GM04503 (cell line): ENCODE data around the gene SPCS3.
"Not testable (repeated sequence)": the region's sequence is repeated elsewhere in the genome, so short reads cannot be mapped to it uniquely, and the experiment has no call there.

Source experiments
- DNase-seq: peaks from one replicate; pipeline ENCODE4 v3.0.0-alpha.2; 2012; ENCODE audit warnings: low read depth

SPCS3 gene

DNA sequence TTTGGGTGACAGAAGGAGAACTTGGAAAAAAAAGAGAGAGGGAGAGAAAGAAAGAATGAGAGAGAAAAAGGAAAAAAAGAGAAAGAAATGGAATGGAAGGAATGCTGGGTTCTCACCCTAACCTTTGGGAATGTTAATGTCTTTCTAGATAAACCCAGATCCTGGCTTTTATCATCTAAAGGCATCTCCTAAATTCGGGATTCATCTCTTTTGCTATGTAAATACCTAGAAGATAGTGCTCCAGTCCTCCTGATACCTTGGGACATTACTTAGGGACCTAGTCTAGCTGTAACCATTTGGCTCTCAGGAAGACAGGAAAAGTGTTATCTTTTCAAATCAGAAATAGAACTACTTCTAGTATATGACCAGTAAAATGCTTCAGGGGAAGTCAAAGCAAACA lies 15.8 kb upstream of the SPCS3 start:
- no peak for DNase-seq

DNA sequence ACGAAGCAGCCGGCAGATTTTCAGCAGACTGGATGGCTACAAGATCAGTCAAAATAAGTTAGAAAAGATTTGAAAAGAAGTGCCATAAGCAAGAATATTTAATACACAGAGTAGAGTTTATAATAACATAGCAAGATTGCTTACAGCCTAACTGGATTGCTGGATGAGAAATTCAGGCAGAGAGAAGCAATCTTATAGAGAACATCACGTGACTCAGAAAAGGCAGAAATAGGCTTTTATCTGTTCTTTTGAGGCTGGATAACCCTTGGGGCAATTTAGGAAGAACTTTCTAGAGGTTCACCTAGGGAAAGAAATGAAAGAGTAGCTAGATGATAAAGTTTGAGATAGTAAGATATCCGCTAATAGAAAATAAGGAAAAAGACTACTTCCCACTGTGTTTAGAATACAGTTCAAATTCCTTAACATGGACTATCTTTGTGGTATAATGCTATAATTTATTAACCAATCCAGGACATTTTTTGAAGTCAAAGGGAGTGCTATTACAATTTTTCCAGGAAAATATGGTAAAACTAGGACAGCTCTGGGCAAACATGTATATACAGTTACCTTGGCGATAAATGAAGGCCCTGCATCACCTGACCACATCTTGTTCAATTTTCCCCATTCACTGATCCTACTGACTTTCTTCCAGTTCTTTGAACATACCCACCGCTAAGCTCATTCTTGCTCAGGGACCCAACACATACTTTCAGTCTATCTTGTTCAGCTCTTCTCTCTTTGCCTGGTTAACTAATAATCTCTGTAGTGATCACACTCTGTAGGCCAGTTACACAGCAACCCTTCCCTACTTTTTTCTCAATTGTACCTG lies 12.7 kb upstream of the SPCS3 start:
- DNase-seq, result no peak

DNA sequence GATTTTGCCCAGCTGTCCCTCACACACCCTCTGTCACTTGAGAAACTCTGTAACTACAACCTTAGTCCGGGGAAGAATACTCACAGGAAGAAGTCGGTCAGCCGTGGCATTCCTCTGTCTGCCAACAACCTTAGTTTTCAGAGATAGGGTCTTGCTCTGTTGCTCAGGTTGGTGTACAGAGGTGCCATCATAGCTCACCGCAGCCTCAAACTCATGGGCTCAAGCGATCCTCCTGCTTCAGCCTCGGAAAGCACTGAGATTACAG lies 12.2 kb upstream of the SPCS3 start:
- DNase-seq, result no peak

DNA sequence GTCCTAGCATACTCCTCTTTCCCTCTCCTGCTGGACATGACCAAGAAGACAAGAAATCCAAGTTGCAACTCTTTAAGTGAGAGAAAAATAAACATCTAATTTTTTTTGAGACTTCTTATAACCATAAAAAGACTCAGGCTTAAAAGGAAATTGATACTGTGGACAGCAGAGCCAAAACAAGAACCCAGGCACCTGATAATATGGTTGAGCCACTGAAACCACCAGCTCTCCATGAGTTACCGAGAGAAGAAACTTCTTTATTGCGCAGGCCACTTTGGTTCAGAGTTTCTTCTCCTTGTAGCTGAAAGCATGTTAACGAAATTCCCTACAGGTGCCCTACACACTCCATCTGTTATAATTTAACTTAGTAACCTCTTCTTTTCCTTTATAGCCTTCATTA lies 11.3 kb upstream of the SPCS3 start:
- no peak for DNase-seq

DNA sequence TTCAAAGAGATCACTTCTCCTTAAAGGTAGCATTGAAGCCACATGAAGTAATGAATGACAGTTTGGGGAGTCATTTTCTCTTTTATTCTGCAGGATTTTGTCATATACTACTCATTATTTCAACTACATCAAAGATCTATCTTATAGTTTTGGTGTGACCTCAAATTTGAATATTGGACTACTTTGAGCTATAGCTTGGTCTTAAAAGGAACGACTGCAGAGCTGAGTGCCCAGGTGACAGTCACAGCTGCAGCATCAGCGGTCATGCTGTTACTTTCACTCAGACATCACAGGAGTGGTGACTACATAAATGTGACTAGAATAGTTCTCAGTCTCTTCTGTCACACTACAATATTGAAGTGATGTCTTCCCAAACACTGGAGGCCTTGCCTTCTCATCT lies 10.7 kb upstream of the SPCS3 start:
- DNase-seq, result no peak

DNA sequence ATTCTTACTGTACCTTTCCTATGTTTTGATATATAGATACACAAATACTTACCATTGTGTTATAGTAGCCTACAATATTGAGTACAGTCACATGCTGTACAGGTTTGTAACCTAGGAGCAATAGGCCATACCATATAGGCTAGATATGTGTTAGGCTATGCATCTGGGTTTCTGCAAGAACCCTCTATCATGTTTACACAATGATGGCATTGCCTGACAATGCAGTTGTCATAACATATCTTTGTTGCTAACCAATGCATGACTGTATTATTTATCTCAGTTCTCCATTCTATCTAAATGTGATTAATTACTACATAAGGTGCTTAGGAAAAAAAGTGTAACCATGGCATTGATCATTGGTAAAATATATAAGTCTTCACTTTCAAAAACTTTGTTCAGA lies 10.0 kb upstream of the SPCS3 start:
- DNase-seq, result no peak

DNA sequence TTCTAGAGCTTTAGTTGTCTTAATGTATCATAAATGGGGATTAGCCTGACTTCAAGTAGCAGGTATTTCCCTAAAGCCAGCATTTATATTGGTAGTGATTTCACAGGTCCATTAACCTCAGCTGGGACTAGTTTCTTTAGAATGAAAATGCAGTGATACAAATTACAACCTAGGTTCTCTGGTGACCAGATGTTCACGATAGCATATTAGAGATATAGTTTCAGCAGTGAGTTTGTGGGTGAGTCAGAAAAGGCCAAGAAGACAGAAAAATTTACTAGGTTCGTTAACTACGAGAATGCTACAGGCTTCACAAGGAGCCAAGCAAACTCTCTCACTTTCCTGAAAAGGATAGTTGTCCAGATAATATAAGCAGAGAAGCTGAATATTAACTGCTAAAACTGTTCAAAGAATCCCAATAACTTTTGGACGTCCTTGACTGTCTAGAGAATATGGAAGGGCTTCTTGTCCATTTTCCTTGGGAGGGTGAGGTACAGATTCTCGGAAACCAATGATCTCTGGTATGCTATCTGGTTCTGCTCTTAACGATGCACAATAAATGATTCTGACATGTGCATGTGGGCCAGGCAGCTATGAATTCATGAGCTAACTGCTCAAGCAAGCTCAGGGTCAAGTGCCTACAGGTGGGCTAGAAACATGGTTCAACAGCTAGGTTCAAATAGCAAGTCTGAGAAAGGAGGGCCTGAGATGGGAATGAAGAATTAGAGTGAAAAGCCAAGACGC lies 6.0 kb upstream of the SPCS3 start:
- no peak for DNase-seq

DNA sequence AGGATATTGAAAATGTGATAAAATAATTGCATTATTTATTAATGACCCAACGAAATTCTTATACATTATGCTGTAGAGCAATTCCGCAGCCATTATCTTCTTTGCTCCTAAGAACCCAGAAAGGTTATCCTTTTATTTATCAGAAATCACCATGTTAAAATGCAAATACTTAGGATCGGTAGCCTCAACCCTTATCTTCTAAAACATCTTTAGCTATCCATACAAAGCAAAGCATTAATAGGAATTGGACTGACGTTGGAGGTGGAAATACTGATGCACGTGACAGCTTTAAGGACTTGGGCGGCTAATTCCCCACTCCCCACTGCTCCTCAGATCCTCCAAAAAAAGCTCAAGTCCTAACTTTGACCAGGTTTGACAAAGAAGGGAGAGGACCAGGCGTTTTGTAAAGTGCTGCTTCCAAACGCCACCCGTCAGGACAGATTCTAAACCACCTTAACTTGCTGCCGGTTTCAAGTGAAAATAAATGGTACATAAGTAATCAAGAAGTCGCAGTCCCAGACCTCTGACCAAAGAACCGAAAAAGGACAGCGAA lies 539 bp upstream of the SPCS3 start:
- no peak for DNase-seq

DNA sequence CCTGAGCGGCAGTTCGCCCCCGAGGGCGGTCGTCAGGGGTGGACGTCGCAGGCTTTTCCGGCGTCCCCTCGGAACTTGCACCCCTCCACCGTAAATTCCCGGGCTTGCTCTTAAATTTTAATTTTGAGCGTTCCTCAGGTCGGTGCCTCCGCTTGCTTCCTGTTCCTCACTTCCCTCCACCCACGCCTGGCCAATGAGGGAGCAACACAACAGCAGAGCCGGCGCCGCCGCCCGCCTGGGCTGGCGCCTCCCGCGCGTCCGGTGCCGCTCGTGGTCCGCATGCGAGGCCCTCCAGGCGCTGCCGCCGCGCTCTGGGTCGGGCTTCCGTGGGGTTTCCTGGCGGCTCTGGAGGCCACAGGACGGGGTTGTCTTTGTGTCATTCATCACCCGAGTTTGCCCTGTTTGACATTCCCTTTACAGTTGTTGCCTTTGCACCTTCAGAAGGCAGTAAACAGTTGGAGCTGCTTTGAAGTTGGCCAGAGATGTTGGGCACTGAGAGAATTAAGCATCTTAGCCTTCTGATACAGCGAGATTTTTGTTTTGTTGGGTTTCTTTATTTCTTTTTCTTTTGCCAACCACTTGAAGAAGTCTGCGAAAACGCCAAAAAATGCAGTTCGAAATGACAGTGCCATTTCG lies 692 bp downstream of the SPCS3 start:
- DNase-seq, result no peak

DNA sequence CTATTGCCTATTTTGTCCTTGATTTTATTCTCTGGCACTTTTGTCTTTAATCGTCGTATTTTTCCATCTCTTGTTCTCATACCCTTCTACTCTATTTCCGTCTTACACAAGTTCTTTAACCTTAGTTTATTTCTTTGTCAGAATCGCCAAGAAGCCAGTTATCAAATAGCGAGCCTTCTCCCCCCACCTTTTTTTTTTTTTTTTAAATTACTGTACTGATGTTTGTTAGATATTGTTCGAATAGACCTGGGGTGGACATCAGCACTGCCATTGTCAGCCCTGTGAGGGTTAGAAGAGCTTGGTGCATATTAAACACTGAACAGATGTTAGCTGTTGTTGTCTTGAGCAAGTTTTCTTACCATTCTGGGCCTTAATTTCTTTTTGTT lies 1.2 kb downstream of the SPCS3 start:
- DNase-seq, result no peak

DNA sequence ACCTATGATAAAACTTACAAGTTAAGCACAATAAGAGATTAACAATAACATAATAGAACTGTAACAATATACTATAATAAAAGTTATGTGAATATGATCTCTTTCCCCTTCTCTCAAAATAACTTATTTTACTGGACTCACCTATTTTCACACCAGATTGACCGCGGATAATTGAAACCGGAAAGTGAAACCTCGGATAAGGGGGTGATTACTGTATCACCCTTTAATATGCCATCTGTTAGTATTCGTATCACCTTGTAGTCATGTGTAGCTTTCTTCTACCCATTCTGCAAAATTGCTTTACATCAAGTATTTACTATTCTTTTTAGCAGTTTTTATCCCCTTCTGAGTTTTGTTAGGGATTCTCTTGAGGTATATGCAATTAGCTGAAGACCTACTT lies 1.8 kb downstream of the SPCS3 start:
- DNase-seq, result no peak

DNA sequence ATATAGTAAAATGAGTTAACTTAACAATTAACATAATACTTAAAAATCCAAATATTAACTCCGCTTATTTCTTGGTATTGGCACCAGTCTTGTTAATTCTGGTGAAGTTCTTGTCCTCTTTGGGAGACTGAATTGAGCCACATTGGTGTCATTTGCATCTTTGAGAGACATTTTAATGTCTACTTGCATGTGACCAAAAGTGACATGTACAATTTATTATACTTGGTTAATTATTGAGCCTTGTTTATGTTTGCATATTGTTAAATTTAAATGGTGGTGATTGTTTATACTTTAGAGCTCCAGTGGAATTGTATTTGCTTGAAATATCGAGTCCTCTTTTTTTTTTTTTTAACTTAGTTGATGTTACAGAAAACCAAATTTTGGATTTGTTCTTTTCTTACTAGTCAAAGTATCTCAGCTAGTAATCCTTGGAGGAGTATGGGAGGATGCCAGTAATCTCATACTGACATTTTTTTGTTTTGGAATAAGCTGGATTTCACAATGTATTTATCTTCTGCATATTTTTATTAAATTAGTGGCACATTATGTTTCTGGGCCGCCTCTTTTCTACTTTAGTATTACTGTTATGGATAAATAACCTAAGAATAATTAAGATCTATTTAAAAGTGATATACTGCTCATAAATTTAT lies 3.9 kb downstream of the SPCS3 start:
- DNase-seq, result no peak

DNA sequence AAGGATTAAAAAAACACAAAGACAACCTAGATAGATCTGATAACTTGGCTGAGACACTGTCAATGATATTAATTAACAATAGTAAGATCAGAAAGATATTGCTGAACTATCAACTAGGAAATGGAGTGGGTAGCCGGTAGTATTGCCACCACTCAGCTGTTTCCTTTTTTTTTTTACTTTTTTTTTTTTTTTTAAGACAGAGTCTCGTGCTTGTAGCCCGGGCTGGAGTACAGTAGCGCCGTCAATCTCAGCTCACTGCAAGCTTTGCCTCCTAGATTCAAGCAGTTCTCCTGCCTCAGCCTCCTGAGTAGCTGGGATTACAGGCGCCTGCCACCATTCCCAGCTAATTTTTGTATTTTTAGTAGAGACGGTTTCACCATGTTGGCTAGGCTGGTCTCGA lies 5.1 kb downstream of the SPCS3 start:
- DNase-seq, result not testable (repeated sequence)

DNA sequence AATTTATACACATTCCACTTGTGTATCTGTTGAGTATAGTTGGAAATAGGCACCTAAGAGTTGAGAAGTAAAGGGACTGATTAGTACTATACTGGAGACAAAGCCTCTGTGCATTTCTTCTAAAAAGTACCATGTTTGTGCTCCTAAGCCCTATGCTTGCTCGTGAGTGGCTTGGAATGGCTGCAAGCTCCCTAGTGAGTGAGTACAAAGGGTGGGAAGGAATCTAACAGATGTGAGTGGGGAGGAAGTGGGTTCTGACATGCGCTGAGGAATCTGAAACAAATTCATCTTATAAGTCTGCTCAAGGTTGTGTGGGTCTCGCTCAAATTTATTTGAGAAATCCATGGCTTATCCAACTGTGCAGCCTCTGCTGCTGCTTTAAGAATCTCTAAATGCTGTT lies 13.3 kb downstream of the SPCS3 start:
- DNase-seq, result no peak

DNA sequence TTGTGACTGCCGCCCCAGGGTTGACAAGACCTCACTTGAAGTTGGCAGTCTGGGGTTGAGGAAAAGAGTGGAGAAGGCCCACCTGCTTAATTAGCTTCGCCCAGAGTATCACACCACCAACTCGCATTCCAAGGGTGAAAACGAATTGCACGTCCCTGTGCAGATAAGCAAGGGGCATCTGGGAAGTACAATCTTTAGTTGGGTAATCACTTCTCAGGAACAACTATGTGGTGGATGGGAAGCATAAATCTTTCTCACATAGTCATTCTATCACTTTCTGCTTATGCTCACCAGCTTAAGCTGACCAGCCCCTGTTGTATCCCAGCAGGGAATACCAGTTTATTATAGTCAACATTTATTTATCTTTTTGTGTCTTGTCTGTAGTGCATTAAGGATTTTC lies 14.3 kb downstream of the SPCS3 start:
- DNase-seq, result no peak

DNA sequence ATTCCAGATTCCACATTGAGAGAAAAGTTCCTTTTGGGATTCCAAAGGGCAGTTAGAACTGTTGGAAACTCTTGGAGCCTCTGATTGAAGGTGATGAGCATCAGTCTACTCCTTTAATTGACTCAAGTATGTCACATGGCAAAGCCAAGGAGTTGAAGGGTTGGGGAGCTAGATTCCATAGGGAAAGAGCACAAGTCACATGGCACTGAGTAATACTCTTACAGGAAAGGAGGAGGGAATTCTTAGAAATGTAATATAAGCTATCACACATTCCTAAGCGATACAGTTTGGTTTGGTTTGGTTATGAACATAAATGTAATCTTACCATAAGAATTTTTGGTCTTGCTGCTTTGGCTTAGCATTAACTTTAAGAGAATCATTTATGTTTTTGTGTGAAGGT lies 15.7 kb downstream of the SPCS3 start:
- DNase-seq, result no peak

DNA sequence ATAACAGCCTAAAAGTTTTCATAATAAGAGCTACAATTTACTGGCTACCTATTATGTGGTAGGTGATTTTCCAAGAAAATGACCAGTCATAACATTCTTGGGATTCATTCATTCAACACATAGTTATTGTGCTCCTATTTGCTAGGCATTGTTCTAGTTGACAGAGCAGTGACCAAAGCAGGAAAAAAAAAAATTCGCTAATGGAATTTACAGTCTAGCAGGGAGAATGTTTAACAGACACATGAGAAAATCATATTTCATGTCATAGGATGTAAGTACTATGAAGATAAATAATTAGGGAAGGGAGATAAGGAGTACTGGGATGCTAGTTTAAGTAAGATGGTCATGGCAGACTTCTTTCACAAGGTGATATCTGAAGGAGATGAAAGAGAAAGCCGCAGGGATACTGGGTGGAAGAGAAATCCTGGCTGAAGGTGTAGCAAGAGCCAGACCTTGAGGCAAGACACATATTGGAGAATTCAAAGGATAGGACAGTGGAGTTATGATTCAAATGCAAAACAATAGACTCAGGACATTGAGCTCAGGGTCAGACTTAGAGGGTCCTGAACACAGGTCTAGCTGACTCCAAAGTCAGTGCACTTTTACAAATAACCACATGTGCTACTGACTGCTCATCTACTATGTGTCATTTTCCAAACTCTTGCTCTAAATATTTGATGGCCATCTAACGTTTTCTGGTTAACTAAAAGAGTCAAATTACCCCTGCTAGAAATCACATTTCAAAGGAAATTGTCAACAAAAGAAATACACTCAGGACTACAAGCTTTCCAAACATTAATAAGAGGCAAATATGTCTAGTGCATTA lies 20.4 kb downstream of the SPCS3 start:
- no peak for DNase-seq

DNA sequence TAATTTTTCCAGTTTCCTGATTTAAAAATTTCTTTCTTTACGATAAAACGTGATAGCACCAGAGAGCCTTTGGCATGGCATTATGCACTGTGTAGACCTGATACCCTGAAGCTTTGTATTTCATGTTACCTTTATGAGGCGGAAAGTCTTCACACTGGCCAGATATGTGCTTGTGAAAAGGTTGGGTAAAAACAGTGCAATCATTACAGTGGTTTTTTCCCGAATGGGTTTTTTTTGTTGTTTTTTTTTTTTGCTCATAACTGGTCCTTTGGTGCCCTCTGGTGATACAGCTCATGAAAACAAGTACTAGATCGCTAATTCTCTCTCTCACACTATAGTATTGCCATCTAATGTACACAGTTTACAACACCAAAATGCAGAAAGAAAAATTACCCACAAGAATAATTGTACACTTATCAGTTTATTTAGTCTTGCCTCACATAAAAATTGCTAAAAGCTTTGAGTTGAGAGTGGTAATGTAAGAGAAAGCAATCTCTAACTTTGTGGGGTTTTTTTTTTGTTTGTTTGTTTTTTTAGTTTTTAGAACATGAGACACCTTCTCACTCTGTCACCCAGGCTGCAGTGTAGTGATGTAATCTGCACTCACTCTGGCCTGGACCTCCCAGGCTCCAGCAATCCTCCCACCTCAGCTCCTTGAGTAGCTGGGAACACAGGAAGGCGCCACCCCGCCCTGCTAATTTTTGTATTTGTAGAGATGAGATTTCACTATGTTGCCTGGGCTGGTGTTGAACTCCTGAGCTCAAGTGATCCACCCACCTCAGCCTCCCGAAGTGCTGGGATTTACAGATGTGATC lies 21.3 kb downstream of the SPCS3 start:
- DNase-seq, result no peak

DNA sequence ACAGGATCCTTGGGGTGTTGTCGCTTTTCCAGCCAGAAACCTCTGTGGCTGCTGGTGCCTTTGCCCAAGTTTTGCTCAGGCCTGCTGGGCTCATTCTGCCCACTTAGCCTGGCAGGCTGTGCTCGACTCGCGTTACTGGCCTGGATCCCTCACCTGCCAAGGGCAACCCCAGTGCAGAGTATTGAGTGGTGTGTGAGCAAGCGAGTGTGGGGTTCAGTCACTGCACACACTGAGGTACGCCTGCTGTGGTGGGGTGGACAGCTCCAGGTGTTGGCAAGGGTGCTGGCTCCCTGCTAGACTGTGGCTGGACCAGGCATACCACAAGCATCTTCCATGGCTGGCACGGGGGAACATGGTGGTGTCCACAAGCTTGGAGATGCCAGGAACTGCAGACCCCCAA lies 22.6 kb downstream of the SPCS3 start:
- DNase-seq, result no peak

DNA sequence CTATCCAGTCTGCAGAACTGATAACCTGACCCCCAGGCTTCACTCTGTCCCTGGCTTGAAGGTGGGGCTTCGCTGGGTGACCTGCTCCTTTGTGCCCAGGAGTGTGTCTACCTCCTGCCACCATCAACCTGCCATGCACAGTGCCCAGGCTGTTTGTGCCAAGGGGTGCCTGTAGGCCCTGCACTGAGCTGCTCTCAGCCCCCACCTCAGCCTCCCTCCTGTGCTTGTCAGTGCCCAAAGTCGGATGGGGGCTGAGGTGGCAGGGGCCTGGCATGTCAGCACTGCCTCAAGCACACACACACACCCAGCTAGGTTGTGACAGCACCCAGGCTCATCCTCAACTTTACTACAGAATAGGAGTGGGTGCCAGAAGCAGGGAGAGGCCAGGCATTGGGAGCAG lies 23.5 kb downstream of the SPCS3 start:
- DNase-seq, result no peak

DNA sequence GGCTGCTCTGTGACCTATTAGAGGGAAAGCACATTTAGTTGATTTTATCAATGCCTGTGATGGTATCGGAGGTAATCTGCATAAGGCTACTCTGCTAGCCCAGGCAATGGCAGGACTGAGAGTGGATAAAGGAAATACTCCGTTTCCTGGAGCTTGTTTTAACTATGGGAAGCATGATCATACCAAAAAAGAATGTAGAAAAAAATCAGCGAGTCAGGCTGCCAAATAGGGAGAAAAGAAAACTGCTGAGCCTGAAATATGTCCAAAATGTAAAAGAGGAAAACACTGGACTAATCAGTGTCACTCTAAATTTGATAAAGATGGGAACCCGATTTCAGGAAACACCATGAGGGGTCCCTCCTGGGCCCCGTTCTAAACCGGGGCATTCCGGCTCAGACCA lies 25.6 kb downstream of the SPCS3 start:
- not testable (repeated sequence) for DNase-seq
